ENCODE data around the gene ATP9B.
A peak's percentile ranks its signal among the peaks of the same experiment; 100 is the strongest.
"Not testable (repeated sequence)": the region's sequence is repeated elsewhere in the genome, so short reads cannot be mapped to it uniquely, and the experiment has no call there.

Gene ATP9B

GRCh38 chr18:79245517-79246001 lies 176.4 kb downstream of the ATP9B start:
- no peak for DNase-seq

- DNase-seq: peak; percentile 70
These were observed 177.3 kb downstream of the ATP9B start for GRCh38 chr18:79246309-79247108.

GRCh38 chr18:79248495-79249060 lies 179.4 kb downstream of the ATP9B start:
- no peak for DNase-seq

GRCh38 chr18:79250301-79250981 lies 181.2 kb downstream of the ATP9B start:
- DNase-seq: no peak

- DNase-seq: no peak
These were observed 181.8 kb downstream of the ATP9B start for GRCh38 chr18:79251021-79251420.

GRCh38 chr18:79252904-79253633 lies 183.9 kb downstream of the ATP9B start:
- no peak for DNase-seq

- no peak for DNase-seq
These were observed 188.3 kb downstream of the ATP9B start for GRCh38 chr18:79257480-79257879.

- no peak for DNase-seq
These were observed 189.3 kb downstream of the ATP9B start for GRCh38 chr18:79258447-79258846.

GRCh38 chr18:79259218-79259617 lies 190.0 kb downstream of the ATP9B start:
- no peak for DNase-seq

- DNase-seq: no peak
These were observed 190.8 kb downstream of the ATP9B start for GRCh38 chr18:79260023-79260422.

GRCh38 chr18:79260510-79260909 lies 191.3 kb downstream of the ATP9B start:
- DNase-seq: no peak

- not testable (repeated sequence) for DNase-seq
These were observed 195.9 kb downstream of the ATP9B start for GRCh38 chr18:79265068-79265467.

- DNase-seq: not testable (repeated sequence)
These were observed 202.6 kb downstream of the ATP9B start for GRCh38 chr18:79271812-79272211.

- no peak for DNase-seq
These were observed 203.7 kb downstream of the ATP9B start for GRCh38 chr18:79272916-79273315.

- no peak for DNase-seq
These were observed 205.6 kb downstream of the ATP9B start for GRCh38 chr18:79274823-79275222.

GRCh38 chr18:79275461-79275860 lies 206.3 kb downstream of the ATP9B start:
- DNase-seq: no peak

GRCh38 chr18:79275992-79276391 lies 206.8 kb downstream of the ATP9B start:
- peak; percentile 11 for DNase-seq

- no peak for DNase-seq
These were observed 209.7 kb downstream of the ATP9B start for GRCh38 chr18:79278896-79279295.

- no peak for DNase-seq
These were observed 214.1 kb downstream of the ATP9B start for GRCh38 chr18:79283131-79283810.

GRCh38 chr18:79283929-79284328 lies 214.7 kb downstream of the ATP9B start:
- no peak for DNase-seq

- not testable (repeated sequence) for DNase-seq
These were observed 216.0 kb downstream of the ATP9B start for GRCh38 chr18:79285191-79285590.

- DNase-seq: not testable (repeated sequence)
These were observed 221.2 kb downstream of the ATP9B start for GRCh38 chr18:79290409-79290808.

GRCh38 chr18:79290876-79291275 lies 221.7 kb downstream of the ATP9B start:
- no peak for DNase-seq
